HCT116 (cell line): ENCODE data around the gene C2orf72. TPM values are rescaled to one million over a fixed set of nuclear protein-coding genes. Genes with fewer than 3 reads are reported as not detected.

Experiments used
- ATAC-seq: fragments of 200-7000 bp; cut with Tn5 transposase; 2 replicates; pipeline ENCODE4 v1.9.1; 2020; ENCODE audit warnings: mild to moderate bottlenecking, moderate library complexity
- BruUV-seq: library from RNA; stranded (reverse); fragments of 400-500 nt; replicated peaks from 2 replicates; lab custom pipeline; 2021; lab: Mats Ljungman, UMichigan
- CTCF ChIA-PET: fragments of 300-600 bp; sonication (Branson Sonifier 250); formaldehyde crosslinking; loops from one replicate; lab custom pipeline; 2021; ENCODE audit warnings: antibody characterized with exemption; lab: Charles Lee
- POLR2A ChIA-PET: fragments of 300-600, 350-600 bp; sonication (Branson Sonifier 250); formaldehyde crosslinking; loops from one replicate; lab custom pipeline; 2021; ENCODE audit warnings: antibody characterized with exemption; lab: Charles Lee
- RAD21 ChIA-PET, 2 experiments: fragments of 300-600 bp; sonication (Branson Sonifier 250); formaldehyde crosslinking; loops; one replicate each; lab custom pipeline; 2023; ENCODE audit warnings: low total read pairs in 2 of 2; ENCODE audit not compliant: uncharacterized antibody in 2 of 2, unreplicated experiment in 2 of 2, low non-redundant PET in 1 of 2; lab: Charles Lee
- DNase-seq: peaks from one replicate; pipeline ENCODE4 v3.0.0-alpha.2; 2010; ENCODE audit warnings: low read depth, low spot score
- H2AFZ ChIP-seq: fragments of 200-600 bp; shearing (Covaris generic), sonication (generic); 2 replicates; pipeline ENCODE4 v1.6.1; 2017; ENCODE audit warnings: low read depth, mixed run types, mixed read lengths, antibody characterized with exemption, low read length; ENCODE audit not compliant: poor library complexity, severe bottlenecking
- H3K27ac ChIP-seq: 2 replicates; pipeline ENCODE4 v1.5.1; 2012; ENCODE audit warnings: low read depth, low read length
- H3K27me3 ChIP-seq: fragments of 200-600 bp; sonication (generic); 2 replicates; pipeline ENCODE4 v1.6.1; 2016; ENCODE audit warnings: mixed run types, low read length, mixed read lengths; ENCODE audit not compliant: insufficient read depth
- H3K36me3 ChIP-seq, 2 experiments: fragments of 200-500 bp in 1 of 2; fragments of 200-600 bp in 1 of 2; sonication (Bioruptor generic) in 1 of 2; sonication (generic) in 1 of 2; 2 replicates each; pipeline versions ENCODE4 v1.5.1 to v1.6.1; 2014 to 2016; ENCODE audit warnings: low read length in 2 of 2, inconsistent platforms in 1 of 2, mixed read lengths in 1 of 2, mixed run types in 1 of 2; ENCODE audit not compliant: insufficient read depth in 2 of 2, control insufficient read depth in 1 of 2
- H3K4me1 ChIP-seq, 2 experiments: fragments of 200-600 bp in 1 of 2; sonication (generic) in 1 of 2; 2 replicates each; pipeline versions ENCODE4 v1.5.1 to v1.6.1; 2012 to 2017; ENCODE audit warnings: low read length in 2 of 2, inconsistent platforms in 1 of 2, mild to moderate bottlenecking in 1 of 2, mixed read lengths in 1 of 2, mixed run types in 1 of 2, moderate library complexity in 1 of 2; ENCODE audit not compliant: insufficient read depth in 2 of 2, control insufficient read depth in 1 of 2
- H3K4me2 ChIP-seq: fragments of 200-600 bp; sonication (generic); 2 replicates; pipeline ENCODE4 v1.6.1; 2017; ENCODE audit warnings: mixed run types, low read length, mixed read lengths
- H3K4me3 ChIP-seq, 2 experiments: fragments of 200-600 bp in 1 of 2; sonication (generic) in 1 of 2; replicated peaks in 1 of 2; 2 replicates each; pipeline ENCODE4 v1.5.1; 2011 to 2016; ENCODE audit warnings: low read length in 2 of 2, control low read depth in 1 of 2, low read depth in 1 of 2, mild to moderate bottlenecking in 1 of 2, mixed read lengths in 1 of 2, mixed run types in 1 of 2
- H3K79me2 ChIP-seq: fragments of 200-600 bp; sonication (generic); 2 replicates; pipeline ENCODE4 v1.6.1; 2017; ENCODE audit warnings: mild to moderate bottlenecking, mixed run types, low read length, moderate library complexity, mixed read lengths; ENCODE audit not compliant: insufficient read depth
- H3K9ac ChIP-seq: fragments of 200-600 bp; sonication (generic); 2 replicates; pipeline ENCODE4 v1.6.1; 2016; ENCODE audit warnings: low read length, mixed read lengths
- H3K9me2 ChIP-seq: fragments of 200-600 bp; sonication (generic), shearing (Covaris generic); 2 replicates; pipeline ENCODE4 v1.6.1; 2017; ENCODE audit warnings: mixed run types, mild to moderate bottlenecking, moderate library complexity; ENCODE audit not compliant: insufficient read depth
- H3K9me3 ChIP-seq, 2 experiments: fragments of 200-500 bp in 1 of 2; fragments of 200-600 bp in 1 of 2; sonication (Bioruptor generic) in 1 of 2; sonication (generic) in 1 of 2; 2 replicates each; pipeline ENCODE4 v1.6.1; 2014 to 2017; ENCODE audit warnings: low read length in 2 of 2, mixed read lengths in 2 of 2, inconsistent platforms in 1 of 2, low read depth in 1 of 2, mild to moderate bottlenecking in 1 of 2, mixed run types in 1 of 2, moderate library complexity in 1 of 2; ENCODE audit not compliant: control insufficient read depth in 1 of 2, insufficient read depth in 1 of 2
- H4K20me1 ChIP-seq: fragments of 200-600 bp; sonication (generic), shearing (Covaris generic); 2 replicates; pipeline ENCODE4 v1.6.1; 2017; ENCODE audit warnings: mixed run types, mild to moderate bottlenecking, moderate library complexity; ENCODE audit not compliant: insufficient read depth
- ATF3 ChIP-seq: IDR thresholded peaks from 2 replicates; pipeline ENCODE4 v1.6.1; 2012
- EGR1 ChIP-seq: IDR thresholded peaks from 2 replicates; pipeline ENCODE4 v1.6.1; 2012; ENCODE audit warnings: low read depth
- FOSL1 ChIP-seq: IDR thresholded peaks from 2 replicates; pipeline ENCODE4 v1.6.1; 2012; ENCODE audit warnings: low read depth
- JUND ChIP-seq: IDR thresholded peaks from 2 replicates; pipeline ENCODE4 v1.6.1; 2012
- RAD21 ChIP-seq: IDR thresholded peaks from 2 replicates; pipeline ENCODE4 v1.6.1; 2012; ENCODE audit warnings: low read depth, mild to moderate bottlenecking
- REST ChIP-seq: IDR thresholded peaks from 2 replicates; pipeline ENCODE4 v1.6.1; 2012; ENCODE audit warnings: low read depth
- SRF ChIP-seq: IDR thresholded peaks from 2 replicates; pipeline ENCODE4 v1.6.1; 2012; ENCODE audit warnings: low read depth
- TCF7L2 ChIP-seq: IDR thresholded peaks from 2 replicates; pipeline ENCODE4 v1.7.0; 2011; ENCODE audit warnings: borderline replicate concordance, inconsistent platforms; ENCODE audit not compliant: insufficient read depth, insufficient read length; ENCODE audit errors: extremely low read depth
- YY1 ChIP-seq: IDR thresholded peaks from 2 replicates; pipeline ENCODE4 v1.6.1; 2011; ENCODE audit warnings: low read length, low read depth, moderate library complexity, mild to moderate bottlenecking; ENCODE audit not compliant: insufficient replicate concordance; ENCODE audit errors: extremely low read depth
- ZFX ChIP-seq: fragments of 450-650 bp; IDR thresholded peaks from 2 replicates; pipeline ENCODE4 v1.6.1; 2017
- ZNF274 ChIP-seq: fragments of 200-500 bp; sonication (Bioruptor generic); IDR thresholded peaks from 2 replicates; pipeline ENCODE4 v1.6.1; 2014; ENCODE audit warnings: mild to moderate bottlenecking, low read depth, low read length, inconsistent platforms
- intact Hi-C: fragments of 100-400 bp; cut with micrococcal nuclease; formaldehyde crosslinking; loops from 2 replicates; pipeline ENCODE4 v1.10.0; 2022
- total RNA-seq: library from RNA; stranded (reverse); gene quantifications from one replicate; pipeline ENCODE4 v1.2.1, GENCODE V29; 2021; ENCODE audit not compliant: unreplicated experiment

The C2orf72 gene
- total RNA-seq, 1 experiment from 2014 or later, result 3.7 TPM

GRCh38 chr2:231068525-231069222, 31.4 kb downstream of the C2orf72 start:
- no peak overlapping the region for H3K27ac ChIP-seq
- ATAC-seq (no peak), DNase-seq (no peak)
- H3K79me2 ChIP-seq, result peaks cover 86% of the 10 kb centered on the region
- H3K27me3 ChIP-seq, result no peaks in the 10 kb centered on the region
- no peak overlapping the region for H2AFZ ChIP-seq
- ChIA-PET POLR2A (no interaction called here), RAD21 (no interaction called here), CTCF (interaction anchor here (1.8 kb wide), 1 partner anchor 11 kb away, joined by 7 read pairs; no protein-coding TSS in a partner anchor)
- intact Hi-C loops, result no loop called here
- H3K9ac ChIP-seq, result no peak overlapping the region
- no peaks in the 10 kb centered on the region for H3K4me1 ChIP-seq
- no peak overlapping the region for H3K4me2 ChIP-seq
- BruUV-seq, result no TSS peak
- no peak for TF ChIP-seq JUND
- TF ChIP-seq TCF7L2, result no peak
- TF ChIP-seq SRF, result no peak
- TF ChIP-seq ZNF274, result no peak
- TF ChIP-seq REST, result no peak
- no peak for TF ChIP-seq YY1
- no peak for TF ChIP-seq ATF3
- no peak for TF ChIP-seq ZFX
- TF ChIP-seq EGR1, result no peak
- TF ChIP-seq FOSL1, result no peak
- TF ChIP-seq RAD21, result no peak
- H3K9me3 ChIP-seq, result no peaks in the 10 kb centered on the region
- no peak overlapping the region for H3K4me3 ChIP-seq
- H3K36me3 ChIP-seq, result peaks cover 64 to 69% of the 10 kb centered on the region in 2 experiments
- peaks cover 13% of the 10 kb centered on the region; the same call in 1 of the 2 replicates for H4K20me1 ChIP-seq
- H3K9me2 ChIP-seq, result no peaks in the 10 kb centered on the region
